Measurements from ENCODE around the gene CSNK1G1. TPM values are rescaled to one million over a fixed set of nuclear protein-coding genes. Genes with fewer than 3 reads are reported as not detected.
A peak's percentile ranks its signal among the peaks of the same experiment; 100 is the strongest.

CSNK1G1 gene
- polyA plus RNA-seq, 3 donors: 17.9 to 23.6 (median 23.1) TPM

DNA sequence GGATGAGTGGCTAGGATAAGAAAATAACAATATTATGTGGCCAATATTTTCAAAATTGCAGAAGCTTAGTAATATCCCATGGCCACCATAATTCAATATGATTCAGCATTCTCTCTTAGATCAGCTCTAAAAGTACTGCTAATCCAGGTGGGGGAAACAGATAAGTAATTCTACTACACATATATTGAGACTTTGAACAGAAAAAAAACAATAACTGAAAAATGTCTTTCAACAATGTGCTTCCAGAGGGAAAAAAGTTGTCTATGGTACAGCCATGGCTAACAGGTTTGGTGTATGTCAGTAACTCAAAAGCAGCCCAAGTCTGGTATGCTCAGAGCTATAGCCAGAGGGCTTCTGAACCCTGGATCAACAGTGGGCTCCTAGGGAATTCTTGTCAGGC lies 150.8 kb downstream of the CSNK1G1 start:
- DNase-seq: no peak

DNA sequence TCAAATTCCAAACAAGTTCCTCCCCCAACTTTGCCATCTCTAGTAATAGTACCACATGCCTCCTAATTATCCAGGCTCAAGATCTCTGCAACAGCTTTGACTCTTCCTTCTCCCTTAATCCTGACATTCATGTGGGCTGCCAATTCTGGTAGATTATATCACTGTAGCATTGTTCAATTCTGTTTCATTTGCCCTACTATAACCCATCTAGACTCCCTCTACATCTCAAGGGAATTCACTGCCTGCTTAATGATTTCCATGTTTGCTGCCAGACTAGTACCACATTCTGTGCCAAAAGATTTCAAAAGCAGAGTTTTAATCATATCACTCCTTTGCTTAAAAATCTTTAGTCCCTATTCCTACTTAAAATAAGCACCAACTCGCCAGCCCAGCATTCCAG lies 158.5 kb downstream of the CSNK1G1 start:
- DNase-seq: no peak

DNA sequence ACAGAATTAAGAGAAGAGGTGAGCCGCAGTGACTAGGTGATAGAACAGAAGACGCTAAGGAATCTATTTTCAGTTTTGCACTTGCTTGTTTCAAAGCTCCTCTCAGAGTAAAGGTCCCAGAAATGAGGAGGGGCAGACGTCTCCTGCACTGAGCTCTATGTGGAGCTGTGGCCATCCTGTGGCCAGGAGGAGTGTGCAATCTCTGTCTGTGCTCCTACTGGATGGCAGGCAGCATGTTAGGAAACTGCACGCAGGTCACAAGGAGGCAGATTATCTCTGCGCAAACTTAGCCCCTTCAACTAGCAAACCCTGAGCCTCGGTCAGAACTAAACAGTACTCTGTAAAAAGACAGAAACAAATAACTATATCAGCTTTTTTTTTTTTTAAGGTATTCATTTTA lies 162.0 kb downstream of the CSNK1G1 start:
- no peak for DNase-seq

DNA sequence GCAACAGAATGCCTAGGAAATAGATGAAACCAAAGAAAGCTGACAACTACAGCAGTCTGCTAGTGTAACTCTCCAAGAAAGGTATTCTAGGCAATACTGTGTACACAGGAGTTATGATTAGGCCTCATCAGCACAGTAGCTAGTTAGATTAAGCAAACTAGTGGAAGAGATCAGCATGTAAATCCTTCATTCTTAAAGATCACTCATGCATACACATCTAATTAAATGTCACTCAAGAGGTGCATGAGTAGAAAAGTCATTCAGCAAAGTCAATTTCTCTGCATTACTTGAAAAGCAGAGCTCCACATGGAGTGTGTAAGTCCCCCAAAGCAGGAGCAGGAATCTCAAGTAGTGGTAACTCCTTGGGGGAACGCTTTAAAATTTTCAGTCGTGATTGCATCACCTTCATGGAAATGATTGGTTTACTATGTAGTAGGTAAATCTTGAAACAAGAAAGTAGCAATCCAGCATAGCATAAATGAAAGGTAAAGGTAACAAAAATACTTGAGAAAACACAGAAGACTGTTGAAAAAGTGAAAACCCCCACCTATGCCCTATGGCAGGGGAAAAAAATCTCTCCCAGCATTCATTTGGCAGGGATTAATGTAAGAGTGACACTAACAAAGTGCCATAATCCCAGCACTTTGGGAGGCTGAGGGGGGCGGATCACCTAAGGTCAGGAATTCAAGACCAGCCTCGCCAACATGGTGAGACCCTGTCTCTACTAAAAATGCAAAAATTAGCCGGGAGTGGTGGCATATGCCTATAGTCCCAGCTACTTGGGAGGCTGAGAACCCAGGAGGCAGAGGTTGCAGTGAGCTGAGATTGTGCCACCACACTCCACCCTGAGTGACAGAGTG lies 163.8 kb downstream of the CSNK1G1 start:
- no peak for DNase-seq

DNA sequence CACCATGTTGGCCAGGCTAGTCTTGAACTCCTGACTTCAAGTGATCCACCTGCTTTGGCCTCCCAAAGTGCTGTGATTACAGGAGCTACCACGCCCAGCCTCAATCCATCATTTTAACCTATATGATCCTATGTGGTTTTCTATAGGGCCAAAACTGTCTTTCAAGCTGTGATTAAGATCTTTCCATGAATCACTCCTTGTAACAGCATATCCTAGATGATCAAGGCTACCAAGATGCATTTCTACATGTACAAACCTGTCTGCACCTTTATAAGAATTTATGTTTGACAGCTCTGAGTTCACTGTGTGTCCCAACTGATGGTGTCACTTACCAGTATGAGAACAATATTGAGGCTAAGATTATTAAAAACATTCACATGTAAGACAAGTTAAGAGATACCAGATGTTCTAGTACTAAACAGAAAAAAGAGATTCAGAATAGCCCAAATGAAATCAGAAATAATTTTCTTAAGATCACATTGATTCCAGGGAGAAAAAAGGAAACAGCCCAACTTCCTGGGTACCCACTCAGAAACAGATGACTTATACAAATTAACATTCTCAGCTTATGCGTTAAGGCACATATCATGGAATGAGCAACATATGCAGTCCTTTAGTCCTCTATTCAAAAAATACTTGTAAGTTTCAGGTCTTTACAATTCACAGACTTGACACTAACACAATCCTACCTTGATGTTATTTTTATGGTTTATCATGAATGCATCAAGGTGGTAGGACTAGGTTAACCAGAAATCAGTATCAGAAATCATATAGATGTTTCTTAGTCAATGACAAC lies 168.4 kb downstream of the CSNK1G1 start:
- DNase-seq: no peak

DNA sequence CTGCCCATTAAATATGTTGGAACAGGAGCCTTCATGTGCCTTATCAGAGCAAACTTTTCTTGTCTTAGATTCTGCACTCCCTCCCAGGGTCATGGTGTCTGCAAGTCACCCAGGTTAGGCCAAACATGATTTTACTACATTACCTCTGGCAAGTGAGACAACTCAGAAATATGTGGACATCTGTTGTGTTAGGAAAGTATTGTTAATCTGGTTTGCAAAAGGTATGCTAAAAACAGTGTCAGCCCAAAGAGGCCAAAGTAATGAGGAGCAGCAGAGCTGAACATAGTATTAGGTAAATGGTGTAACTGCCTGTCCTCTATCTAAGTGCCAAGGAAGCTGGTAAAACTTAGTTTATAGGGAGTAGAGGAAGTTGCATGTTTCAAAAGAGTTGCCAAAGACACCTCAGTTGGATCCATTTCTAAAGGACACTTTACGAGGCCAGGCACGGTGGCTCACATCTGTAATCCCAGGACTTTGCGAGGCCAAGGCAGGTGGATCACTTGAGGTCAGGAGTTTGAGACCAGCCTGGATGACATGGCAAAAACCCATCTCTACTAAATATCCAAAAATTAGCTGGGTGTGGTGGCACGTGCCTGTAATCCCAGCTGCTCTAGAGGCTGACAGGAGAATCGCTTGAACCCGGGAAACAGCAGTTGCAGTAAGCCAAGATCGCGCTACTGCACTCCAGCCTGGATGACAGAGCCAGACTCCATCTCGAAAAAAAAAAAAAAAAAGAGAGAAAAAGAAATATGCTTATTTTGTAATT lies 170.6 kb downstream of the CSNK1G1 start:
- no peak for DNase-seq

DNA sequence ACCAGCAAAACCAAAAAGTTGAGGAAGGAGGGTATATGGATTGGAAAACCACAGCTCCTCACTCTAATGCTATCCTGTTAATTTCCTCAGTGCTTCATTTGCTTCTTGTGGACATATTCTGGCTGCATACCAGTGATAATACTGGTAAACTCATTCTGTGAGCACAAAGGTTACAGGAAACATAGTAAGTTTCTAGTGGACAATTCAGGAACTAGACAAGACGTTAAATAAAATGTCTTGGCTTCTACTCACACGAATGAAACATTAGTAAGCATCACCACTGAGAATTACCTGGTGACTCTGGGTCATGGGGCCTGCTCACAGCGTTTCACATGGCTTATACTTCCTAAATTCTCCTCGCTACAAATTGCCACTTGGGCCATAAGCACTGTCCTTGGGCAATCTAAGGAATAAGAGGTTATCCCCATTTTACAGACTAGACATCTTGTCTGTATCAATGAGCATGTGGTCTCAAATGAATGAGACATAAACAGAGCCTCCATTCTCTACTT lies 173.1 kb downstream of the CSNK1G1 start:
- no peak for DNase-seq

DNA sequence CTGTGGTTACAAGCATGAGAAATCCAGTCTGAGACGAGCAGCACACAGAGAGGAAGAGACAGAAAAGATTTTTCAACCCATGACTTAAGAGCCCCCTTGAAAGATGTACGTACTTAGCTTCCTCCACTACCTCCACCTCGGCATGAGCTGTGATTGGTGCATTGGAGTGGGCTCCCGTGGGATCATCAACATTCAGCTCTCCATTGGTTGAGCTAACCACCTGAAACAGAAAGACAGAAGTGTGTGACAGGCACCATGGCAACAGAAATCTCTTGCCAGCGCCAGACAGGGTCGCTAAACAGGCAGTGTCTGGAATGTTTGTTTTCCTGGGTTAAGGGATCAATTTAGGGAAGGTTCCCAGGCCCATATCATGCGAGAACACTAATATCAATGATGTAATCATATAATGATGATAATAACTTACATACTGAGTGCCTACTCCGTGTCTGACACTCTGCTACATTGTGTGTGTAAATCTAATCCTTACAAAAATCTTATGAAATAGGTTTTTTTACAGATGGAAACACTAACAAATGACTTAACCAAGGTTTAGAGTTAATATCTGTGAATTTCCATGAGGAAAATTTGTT lies 175.6 kb downstream of the CSNK1G1 start:
- no peak for DNase-seq

DNA sequence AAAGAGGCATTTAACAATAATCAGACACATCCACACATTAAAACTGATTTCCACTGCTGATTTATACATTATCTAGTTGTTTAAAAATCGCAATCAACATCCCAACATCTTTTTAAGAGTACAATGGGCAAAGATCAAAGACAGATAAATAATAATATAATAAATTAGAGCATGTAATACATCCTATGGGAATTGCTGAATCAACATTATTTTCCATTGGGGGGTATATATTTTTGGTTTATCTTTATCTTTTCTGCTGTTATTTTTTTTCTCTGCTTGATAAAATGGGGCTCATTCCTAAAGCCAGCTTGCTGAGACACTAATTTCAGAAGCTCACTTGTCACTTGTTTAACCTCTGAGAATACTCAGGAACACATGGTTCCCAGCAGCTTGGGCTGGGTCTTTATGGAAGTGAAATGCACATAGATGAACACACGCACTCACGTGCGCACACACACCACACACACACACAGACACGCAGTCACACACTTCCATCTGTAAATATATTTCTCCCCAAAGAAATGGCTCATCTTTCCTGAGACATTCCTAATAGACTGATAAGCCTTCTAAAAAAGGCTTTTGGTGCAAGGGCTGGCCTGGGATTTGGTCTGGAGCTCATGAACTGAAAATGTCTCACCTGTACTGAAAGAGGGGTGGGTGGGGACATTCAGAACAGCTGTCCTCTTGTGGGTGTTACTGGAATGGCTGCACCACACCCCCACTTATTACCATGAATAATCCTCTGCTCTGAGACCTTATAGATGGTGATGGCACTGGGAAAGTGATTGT lies 189.7 kb downstream of the CSNK1G1 start:
- no peak for DNase-seq

DNA sequence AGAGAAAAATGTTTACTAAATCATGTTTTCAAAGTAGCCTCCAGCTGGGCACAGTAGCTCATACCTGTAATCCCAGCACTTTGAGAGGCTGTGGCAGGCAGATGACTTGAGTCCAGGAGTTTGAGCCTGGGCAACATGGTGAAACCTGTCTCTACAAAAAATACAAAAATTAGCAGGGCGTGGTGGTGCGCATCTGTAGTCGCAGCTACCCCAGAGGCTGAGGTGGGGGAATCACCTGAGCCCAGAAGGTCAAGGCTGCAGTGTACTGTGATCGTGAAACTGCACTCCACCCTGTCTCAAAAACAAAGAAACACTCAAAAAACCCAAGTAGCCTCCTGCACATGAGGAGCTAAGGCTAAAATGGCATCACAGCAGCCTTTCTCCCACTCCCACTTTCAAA lies 191.5 kb downstream of the CSNK1G1 start:
- DNase-seq: no peak

DNA sequence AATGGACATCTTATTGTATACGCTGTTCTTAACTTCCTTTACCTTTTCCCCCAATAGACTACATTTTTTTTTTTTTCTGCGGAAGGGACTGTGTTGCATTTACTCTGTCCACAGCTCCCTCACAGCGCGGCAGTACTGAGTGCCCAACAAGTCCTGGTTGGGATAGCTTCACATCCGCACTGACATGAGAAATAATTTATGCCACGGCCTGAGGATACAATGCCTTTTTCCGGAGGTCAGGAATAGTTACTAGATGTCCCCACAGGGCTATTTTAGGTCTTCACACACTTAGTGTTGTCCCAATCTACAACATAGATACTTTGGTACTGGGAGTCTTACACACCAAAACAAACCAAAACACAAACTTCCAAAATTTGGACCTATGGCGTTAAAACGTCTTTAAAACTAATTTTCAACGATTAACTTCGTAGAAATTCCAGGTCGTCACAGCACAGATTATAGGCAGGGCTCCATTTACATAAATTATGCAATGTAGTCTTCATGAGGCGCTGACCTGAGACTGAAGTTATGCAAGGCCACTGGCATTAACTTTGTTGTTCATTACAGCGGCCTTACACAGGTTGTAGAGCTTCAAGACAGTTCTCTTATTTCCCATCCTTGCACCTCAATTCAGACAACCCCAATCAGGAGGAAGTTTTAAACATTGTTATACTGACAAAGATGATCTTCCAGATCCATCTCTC lies 192.2 kb downstream of the CSNK1G1 start:
- peak; percentile 53 for DNase-seq

DNA sequence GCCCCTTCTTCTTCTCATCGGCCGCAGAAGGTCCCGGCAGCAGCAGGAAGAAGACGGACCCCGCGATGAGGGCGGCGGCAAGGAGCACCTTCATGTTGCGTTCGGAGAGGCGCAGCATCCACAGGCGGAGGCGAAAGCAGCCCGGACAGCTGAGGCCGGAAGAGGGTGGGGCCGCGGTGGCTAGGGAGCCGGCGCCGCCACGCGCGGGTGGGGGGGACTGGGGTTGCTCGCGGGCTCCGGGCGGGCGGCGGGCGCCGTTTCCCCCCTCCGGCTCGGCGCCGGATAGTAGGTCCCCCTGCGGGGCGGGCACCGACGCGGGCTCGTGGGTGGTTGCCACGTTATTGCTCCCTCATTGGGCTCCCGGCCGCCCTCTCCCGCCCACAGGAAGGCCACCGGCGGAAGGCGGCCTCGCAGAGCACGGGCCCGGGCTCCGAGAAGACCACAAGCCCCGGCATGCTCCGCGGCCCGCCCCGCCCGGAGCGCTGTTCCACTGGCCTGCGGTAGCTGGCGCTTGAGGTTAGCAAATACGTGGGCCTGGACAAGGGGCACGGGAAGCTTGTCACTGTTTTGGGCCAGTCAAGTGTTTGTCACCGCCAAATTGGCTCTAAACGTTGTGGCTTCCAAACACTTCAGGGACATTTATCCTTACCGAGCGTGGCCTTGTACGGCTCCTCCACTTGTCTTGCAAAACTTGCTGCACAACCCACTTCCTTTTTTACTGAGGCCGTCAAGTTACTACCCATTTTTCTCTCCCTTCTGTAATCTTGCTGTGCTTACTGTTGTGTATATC lies 192.9 kb downstream of the CSNK1G1 start, which contains the start of gene PPIB:
PPIB (minus strand) TSS at position 154 of the 790 bp plus-strand sequence; CDS start at position 118, 36 bp downstream.
- DNase-seq: peak; percentile 97

DNA sequence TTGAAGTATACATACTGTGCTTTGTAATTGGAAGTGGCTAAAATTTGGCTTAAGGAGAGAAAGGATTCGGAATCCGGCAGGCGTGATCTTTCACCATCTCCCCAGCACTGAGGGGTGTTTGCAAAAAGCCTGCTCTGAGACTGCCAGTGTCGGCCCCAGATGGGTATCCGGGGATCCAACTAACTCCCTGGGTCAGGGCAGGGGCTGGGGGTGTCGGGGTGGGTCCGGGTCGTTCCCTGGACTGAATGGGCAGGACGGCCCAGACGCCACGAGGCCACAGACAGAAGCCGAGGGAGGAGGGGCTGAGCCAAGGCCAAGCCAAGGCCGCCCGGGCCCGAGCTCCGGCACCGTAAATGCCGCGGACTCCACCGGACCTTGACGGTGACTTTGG lies 193.5 kb downstream of the CSNK1G1 start:
- no peak for DNase-seq

DNA sequence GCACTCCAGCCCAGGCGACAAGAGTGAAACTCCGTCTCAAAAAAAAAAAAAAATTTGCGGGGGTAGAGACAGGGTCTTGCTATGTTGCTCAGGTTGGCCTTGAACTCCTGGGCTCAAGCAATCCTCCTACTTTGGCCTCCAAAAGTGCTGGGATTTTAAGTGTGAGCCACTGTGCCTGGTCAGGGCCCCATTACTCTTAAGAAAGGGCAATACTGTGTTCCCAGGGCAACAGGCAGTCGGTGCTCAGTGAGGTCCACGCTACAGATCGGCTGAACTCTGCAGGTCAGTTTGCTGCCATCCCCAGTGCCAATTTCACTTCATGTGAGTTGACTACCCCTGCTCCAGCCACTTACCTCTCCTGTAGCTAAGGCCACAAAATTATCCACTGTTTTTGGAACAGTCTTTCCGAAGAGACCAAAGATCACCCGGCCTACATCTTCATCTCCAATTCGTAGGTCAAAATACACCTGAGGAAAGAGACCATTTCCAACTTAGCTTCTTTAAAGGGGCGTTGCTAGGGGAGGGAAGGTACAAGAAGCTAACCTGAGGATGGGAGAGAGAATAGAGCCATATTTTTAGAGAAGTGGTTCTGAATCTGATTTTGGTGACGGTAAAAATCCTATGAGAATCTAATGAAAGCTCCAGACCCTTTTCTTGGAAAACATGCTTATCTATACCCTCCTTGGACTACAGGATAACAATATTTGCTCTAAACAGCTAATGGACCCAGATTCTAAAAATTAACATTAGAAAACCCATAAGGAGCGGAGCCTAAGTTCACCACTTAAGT lies 194.1 kb downstream of the CSNK1G1 start:
- DNase-seq: no peak

DNA sequence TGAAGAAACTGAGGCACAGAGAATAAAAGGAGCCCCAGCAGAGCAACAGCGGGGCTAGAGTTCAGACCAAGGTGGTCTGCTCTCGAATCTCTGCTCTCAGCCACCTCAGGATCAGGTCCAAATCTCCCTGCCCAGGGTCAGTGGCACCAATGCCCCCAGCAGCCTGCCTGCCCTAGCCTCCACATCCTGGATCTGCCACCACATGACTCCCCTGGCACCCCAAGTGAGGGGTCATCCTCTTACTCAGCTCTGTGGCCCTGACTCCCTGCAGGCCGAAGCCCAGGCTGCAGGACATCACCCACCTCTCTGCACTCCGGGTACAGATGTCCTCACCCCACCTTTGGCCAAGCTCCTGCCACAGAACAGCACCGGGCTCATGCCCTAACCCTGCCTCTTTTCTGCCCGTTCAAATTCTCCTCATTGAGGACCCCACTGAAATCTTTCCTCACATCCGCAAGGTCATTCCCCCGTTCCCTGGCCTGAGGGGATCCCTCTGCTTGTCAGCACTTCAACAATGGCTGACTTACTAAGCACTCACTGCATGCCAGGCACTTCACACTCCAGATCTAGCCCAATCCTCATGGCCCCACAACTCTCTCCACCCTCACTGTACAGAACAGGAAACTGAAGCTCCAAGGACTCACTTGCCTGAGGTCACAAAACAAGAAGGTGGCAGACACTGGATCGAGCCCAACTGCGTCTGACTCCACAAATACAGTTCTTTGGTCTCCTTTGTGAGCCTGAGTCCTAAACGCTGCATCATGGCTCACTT lies 197.4 kb downstream of the CSNK1G1 start:
- no peak for DNase-seq

DNA sequence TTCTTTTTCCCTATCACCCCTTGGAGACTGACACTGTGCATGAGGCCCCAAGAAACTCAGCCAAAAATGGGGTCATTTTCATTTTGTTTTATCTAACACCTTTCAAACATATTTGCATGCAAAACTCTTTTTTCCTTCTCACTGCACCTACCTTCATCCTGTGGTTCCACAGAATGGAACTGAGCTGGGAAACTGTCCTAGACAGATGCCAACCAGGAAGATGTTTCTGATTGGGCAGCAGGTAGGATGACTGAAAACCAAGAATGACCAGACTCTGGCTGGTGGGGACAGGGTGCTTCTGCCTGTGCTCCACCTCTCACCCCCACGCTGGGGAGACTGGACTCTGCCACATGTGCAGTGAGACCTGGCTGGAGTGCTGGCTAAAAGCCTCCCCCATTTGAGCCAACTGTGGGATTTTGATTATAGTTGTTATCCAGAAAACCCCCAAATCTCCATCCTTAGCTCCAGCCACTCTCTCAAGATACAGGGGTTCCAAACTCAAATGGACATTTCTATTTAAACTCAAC lies 198.3 kb downstream of the CSNK1G1 start:
- no peak for DNase-seq

DNA sequence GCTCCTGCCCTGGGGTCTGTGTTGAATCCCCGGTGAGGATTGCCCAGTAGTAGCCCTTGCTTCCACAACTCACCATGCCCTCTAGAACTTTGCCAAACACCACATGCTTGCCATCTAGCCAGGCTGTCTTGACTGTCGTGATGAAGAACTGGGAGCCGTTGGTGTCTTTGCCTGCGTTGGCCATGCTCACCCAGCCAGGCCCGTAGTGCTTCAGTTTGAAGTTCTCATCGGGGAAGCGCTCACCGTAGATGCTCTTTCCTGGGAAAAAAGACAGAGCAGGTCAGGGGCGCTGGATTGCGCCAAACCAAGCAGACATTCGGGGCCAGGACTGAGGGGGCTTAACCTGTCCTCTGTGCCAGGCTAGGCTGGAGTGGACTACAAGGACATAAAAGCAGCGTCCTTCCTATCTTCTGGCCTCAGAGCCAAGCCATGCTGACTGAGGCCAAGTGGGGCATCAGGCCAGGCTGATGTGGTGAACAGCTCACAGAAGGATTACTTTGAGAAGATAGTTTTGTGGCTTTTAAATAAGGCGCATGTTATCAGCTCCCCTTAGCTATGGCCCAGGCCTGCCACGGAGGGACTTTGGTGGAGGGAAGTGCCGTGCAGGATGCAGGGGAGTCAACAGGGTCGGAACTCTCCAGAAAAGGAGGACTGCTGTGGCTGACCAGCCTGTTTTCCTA lies 199.2 kb downstream of the CSNK1G1 start:
- no peak for DNase-seq

Data from renal pelvis (tissue), 4 donors.